HG02763 (cell line): Measurements from ENCODE around the gene PTGFR.

ENCODE experiments used
- ATAC-seq: cut with Tn5 transposase; IDR thresholded peaks from one replicate; pipeline ENCODE4 v1.9.1; 2021; ENCODE audit warnings: mild to moderate bottlenecking, moderate library complexity; ENCODE audit not compliant: unreplicated experiment

The PTGFR gene

GRCh38 chr1:78490861-78491450, at the start of gene PTGFR:
Gene PTGFR (plus strand): TSS chr1:78490974. CDS start chr1:78492744, 1,770 bp downstream.
- no peak for ATAC-seq

GRCh38 chr1:78441921-78442320, 48.9 kb upstream of the PTGFR start:
- ATAC-seq: no peak

GRCh38 chr1:78447086-78447485, 43.7 kb upstream of the PTGFR start:
- ATAC-seq: no peak

- ATAC-seq: no peak
Observed at GRCh38 chr1:78464449-78464891, 26.3 kb upstream of the PTGFR start.

GRCh38 chr1:78465143-78465542, 25.6 kb upstream of the PTGFR start:
- no peak for ATAC-seq

- ATAC-seq: no peak
Observed at GRCh38 chr1:78468521-78468920, 22.3 kb upstream of the PTGFR start.

GRCh38 chr1:78469576-78469975, 21.2 kb upstream of the PTGFR start:
- no peak for ATAC-seq

- no peak for ATAC-seq
Observed at GRCh38 chr1:78471890-78472620, 18.7 kb upstream of the PTGFR start.

GRCh38 chr1:78472851-78473496, 17.8 kb upstream of the PTGFR start:
- no peak for ATAC-seq

GRCh38 chr1:78474092-78474491, 16.7 kb upstream of the PTGFR start:
- no peak for ATAC-seq

GRCh38 chr1:78475888-78476610, 14.7 kb upstream of the PTGFR start:
- no peak for ATAC-seq

GRCh38 chr1:78483903-78484302, 6.9 kb upstream of the PTGFR start:
- no peak for ATAC-seq

GRCh38 chr1:78491451-78492071, 787 bp downstream of the PTGFR start:
- no peak for ATAC-seq

GRCh38 chr1:78492386-78492950, 1.7 kb downstream of the PTGFR start:
- no peak for ATAC-seq

GRCh38 chr1:78493451-78493850, 2.7 kb downstream of the PTGFR start:
- ATAC-seq: no peak

- no peak for ATAC-seq
Observed at GRCh38 chr1:78497201-78497600, 6.4 kb downstream of the PTGFR start.

GRCh38 chr1:78500529-78500928, 9.8 kb downstream of the PTGFR start:
- no peak for ATAC-seq

- ATAC-seq: no peak
Observed at GRCh38 chr1:78501203-78501602, 10.4 kb downstream of the PTGFR start.

- ATAC-seq: no peak
Observed at GRCh38 chr1:78511334-78511733, 20.6 kb downstream of the PTGFR start.

- ATAC-seq: no peak
Observed at GRCh38 chr1:78516716-78517115, 25.9 kb downstream of the PTGFR start.

GRCh38 chr1:78519446-78519845, 28.7 kb downstream of the PTGFR start:
- ATAC-seq: no peak
